Measurements from ENCODE around the gene SLC17A7. TPM values are rescaled to one million over a fixed set of nuclear protein-coding genes. Genes with fewer than 3 reads are reported as not detected.
A peak's percentile ranks its signal among the peaks of the same experiment; 100 is the strongest.

The SLC17A7 gene
- total and polyA plus RNA-seq, 2 of the 13 experiments (the other 11 are each of a cell fraction or from before 2014, with no cell fraction given) = 0.32 TPM; not detected in 1

DNA sequence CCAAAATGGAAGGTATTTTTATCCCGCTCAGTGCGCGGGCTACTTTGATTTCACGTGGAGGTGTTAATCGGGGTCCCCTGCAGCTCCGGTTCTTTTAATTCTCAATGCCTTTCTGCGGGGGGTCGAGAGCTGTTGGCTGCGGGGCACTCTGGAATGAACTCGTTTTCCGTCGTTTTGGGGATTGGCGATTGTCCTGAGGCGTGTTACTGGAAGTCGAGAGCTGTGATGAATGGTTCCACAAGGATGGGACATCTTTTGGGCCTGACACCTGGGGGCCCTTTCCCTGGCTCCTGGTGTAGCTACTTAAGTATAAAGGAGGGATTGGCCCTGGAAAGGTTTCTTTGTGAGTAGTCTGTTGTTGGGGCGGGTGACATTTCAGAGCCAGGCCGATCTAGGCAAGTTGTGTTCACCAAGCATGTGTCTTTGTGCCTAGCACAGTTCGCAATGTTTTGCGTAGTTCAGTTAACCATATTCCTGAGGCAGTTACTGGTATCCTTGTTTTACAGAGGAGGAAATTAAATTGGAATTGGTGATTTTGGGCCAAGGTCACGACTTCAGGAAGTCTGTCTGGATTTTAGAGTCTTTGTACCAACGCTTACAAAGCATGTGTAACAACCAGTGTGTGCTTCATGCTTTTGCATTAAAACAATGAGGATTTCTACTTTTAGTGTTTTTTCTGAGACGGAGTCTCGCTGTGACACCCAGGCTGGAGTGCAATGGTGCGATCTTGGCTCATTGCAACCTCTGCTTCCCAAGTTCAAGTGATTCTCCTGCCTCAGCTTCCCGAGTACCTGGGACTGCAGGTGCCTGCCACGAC is 46.9 kb upstream of the SLC17A7 start (continued):
- TF ChIP-seq, protein P1, sequence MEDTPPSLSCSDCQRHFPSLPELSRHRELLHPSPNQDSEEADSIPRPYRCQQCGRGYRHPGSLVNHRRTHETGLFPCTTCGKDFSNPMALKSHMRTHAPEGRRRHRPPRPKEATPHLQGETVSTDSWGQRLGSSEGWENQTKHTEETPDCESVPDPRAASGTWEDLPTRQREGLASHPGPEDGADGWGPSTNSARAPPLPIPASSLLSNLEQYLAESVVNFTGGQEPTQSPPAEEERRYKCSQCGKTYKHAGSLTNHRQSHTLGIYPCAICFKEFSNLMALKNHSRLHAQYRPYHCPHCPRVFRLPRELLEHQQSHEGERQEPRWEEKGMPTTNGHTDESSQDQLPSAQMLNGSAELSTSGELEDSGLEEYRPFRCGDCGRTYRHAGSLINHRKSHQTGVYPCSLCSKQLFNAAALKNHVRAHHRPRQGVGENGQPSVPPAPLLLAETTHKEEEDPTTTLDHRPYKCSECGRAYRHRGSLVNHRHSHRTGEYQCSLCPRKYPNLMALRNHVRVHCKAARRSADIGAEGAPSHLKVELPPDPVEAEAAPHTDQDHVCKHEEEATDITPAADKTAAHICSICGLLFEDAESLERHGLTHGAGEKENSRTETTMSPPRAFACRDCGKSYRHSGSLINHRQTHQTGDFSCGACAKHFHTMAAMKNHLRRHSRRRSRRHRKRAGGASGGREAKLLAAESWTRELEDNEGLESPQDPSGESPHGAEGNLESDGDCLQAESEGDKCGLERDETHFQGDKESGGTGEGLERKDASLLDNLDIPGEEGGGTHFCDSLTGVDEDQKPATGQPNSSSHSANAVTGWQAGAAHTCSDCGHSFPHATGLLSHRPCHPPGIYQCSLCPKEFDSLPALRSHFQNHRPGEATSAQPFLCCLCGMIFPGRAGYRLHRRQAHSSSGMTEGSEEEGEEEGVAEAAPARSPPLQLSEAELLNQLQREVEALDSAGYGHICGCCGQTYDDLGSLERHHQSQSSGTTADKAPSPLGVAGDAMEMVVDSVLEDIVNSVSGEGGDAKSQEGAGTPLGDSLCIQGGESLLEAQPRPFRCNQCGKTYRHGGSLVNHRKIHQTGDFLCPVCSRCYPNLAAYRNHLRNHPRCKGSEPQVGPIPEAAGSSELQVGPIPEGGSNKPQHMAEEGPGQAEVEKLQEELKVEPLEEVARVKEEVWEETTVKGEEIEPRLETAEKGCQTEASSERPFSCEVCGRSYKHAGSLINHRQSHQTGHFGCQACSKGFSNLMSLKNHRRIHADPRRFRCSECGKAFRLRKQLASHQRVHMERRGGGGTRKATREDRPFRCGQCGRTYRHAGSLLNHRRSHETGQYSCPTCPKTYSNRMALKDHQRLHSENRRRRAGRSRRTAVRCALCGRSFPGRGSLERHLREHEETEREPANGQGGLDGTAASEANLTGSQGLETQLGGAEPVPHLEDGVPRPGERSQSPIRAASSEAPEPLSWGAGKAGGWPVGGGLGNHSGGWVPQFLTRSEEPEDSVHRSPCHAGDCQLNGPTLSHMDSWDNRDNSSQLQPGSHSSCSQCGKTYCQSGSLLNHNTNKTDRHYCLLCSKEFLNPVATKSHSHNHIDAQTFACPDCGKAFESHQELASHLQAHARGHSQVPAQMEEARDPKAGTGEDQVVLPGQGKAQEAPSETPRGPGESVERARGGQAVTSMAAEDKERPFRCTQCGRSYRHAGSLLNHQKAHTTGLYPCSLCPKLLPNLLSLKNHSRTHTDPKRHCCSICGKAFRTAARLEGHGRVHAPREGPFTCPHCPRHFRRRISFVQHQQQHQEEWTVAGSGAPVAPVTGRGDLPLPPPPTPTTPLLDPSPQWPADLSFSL (CRISPR knock-in tag; IDR thresholded peaks at IDR 0.05) = no peak
- no peak for TF ChIP-seq RFXANK (CRISPR knock-in tag; IDR thresholded peaks at IDR 0.05)
- TF ChIP-seq RFXAP (CRISPR knock-in tag; IDR thresholded peaks at IDR 0.05; ENCODE audit: borderline replicate concordance) = no peak
- TF ChIP-seq NFE2 (CRISPR knock-in tag; IDR thresholded peaks at IDR 0.05) = no peak
- TF ChIP-seq, protein P2, sequence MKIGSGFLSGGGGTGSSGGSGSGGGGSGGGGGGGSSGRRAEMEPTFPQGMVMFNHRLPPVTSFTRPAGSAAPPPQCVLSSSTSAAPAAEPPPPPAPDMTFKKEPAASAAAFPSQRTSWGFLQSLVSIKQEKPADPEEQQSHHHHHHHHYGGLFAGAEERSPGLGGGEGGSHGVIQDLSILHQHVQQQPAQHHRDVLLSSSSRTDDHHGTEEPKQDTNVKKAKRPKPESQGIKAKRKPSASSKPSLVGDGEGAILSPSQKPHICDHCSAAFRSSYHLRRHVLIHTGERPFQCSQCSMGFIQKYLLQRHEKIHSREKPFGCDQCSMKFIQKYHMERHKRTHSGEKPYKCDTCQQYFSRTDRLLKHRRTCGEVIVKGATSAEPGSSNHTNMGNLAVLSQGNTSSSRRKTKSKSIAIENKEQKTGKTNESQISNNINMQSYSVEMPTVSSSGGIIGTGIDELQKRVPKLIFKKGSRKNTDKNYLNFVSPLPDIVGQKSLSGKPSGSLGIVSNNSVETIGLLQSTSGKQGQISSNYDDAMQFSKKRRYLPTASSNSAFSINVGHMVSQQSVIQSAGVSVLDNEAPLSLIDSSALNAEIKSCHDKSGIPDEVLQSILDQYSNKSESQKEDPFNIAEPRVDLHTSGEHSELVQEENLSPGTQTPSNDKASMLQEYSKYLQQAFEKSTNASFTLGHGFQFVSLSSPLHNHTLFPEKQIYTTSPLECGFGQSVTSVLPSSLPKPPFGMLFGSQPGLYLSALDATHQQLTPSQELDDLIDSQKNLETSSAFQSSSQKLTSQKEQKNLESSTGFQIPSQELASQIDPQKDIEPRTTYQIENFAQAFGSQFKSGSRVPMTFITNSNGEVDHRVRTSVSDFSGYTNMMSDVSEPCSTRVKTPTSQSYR (CRISPR knock-in tag; IDR thresholded peaks at IDR 0.05; ENCODE audit: borderline replicate concordance) = no peak
- no peak for TF ChIP-seq MEF2D (CRISPR knock-in tag; IDR thresholded peaks at IDR 0.05)
- no peak for TF ChIP-seq ATF4 (CRISPR knock-in tag; IDR thresholded peaks at IDR 0.05)
- TF ChIP-seq SMARCE1 (IDR thresholded peaks at IDR 0.05; ENCODE audit: borderline replicate concordance) = no peak
- TF ChIP-seq AHR (CRISPR knock-in tag; IDR thresholded peaks at IDR 0.05) = no peak
- no peak for TF ChIP-seq HNRNPUL1 (IDR thresholded peaks at IDR 0.05; ENCODE audit: low read depth, low read length)
- no peak for TF ChIP-seq HIVEP1 (CRISPR knock-in tag; IDR thresholded peaks at IDR 0.05)
- no peak for TF ChIP-seq ZNF883 (CRISPR knock-in tag; IDR thresholded peaks at IDR 0.05; ENCODE audit: not compliant biosample characterization)
- TF ChIP-seq MED13 (CRISPR knock-in tag; IDR thresholded peaks at IDR 0.05) = no peak
- TF ChIP-seq, protein P3, sequence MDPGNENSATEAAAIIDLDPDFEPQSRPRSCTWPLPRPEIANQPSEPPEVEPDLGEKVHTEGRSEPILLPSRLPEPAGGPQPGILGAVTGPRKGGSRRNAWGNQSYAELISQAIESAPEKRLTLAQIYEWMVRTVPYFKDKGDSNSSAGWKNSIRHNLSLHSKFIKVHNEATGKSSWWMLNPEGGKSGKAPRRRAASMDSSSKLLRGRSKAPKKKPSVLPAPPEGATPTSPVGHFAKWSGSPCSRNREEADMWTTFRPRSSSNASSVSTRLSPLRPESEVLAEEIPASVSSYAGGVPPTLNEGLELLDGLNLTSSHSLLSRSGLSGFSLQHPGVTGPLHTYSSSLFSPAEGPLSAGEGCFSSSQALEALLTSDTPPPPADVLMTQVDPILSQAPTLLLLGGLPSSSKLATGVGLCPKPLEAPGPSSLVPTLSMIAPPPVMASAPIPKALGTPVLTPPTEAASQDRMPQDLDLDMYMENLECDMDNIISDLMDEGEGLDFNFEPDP (CRISPR knock-in tag; conservative IDR thresholded peaks at IDR 0.05) = no peak
- TF ChIP-seq, protein P4, sequence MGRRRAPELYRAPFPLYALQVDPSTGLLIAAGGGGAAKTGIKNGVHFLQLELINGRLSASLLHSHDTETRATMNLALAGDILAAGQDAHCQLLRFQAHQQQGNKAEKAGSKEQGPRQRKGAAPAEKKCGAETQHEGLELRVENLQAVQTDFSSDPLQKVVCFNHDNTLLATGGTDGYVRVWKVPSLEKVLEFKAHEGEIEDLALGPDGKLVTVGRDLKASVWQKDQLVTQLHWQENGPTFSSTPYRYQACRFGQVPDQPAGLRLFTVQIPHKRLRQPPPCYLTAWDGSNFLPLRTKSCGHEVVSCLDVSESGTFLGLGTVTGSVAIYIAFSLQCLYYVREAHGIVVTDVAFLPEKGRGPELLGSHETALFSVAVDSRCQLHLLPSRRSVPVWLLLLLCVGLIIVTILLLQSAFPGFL (CRISPR knock-in tag; IDR thresholded peaks at IDR 0.05) = no peak
- peak; percentile 24 for TF ChIP-seq RBM22 (optimal IDR thresholded peaks at IDR 0.05; ENCODE audit: low read length)
